Glomerular visceral epithelial cell (primary cell): ENCODE measurements around the gene TSPAN14.
A peak's percentile ranks its signal among the peaks of the same experiment; 100 is the strongest.

Experiments used
- DNase-seq: peaks from one replicate; pipeline ENCODE4 v3.0.0-alpha.2; 2016; ENCODE audit errors: extremely low spot score

Gene TSPAN14

GRCh38 chr10:80454513-80455460 lies 677 bp downstream of the TSPAN14 start:
- peak; percentile 57 for DNase-seq

DNA sequence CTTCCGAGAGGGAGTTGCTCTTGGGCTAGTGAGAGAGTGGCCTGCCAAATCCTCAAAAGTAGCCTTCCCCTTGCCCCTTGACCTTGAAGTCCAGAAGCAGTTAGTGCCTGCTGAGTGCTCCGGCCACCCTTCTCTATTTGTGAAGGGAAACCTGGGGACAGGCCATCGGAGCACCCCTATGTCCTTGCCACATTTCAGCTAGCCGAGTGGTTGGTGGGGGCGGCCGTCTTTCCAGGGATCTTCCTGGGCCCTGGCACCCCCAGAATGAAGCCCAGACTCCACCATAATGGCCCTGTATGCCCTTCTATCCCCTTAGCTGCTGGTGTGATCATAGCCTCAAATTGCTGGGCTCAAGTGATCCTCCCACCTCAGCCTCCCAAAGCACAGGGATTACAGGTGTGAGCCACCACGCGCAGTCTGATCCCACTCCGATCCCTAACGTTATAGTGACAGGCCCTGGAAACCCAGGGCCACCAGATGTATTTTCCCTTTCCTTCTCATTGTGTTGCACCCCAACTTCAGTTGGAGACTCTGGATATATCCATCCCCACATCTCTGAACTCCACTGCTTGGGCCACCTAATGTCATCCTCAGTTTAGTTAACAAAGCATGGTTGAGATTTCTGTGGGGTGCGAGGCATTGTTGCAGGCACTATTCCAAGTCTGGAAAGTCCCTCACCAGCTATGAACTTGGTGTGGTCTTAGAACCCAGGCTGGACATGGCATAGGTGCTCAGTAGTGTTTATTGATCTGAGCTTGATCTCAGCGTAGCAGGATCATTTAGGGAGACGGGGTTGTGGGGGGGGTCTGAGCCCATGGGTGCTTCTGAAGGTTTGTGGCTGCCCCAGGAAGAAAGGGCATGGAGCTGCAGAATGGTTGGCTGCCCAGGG lies 1.6 kb downstream of the TSPAN14 start:
- no peak for DNase-seq

- no peak for DNase-seq
These were observed 3.6 kb downstream of the TSPAN14 start for GRCh38 chr10:80457554-80458262.

DNA sequence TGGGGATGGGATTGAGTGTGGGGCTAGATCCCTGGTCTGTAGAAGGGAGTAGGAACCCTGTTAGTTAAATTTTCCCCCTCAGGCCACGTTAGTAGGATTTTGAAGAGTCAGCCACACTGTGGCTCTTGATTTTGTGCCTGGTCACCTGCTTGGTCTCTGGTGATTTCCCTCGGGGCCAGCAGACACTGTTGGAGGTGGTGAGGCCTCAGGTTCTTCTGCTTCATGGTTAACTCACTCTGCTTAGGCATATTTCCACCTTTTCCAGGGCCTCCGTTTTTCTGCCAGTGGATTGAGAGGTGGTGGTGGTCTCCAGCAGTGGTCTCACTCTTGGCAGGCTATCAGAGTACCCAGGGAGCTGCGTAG lies 4.1 kb downstream of the TSPAN14 start:
- no peak for DNase-seq

- DNase-seq = no peak
These were observed 4.5 kb downstream of the TSPAN14 start for GRCh38 chr10:80458638-80459037.

- peak; percentile 82 for DNase-seq
These were observed 5.1 kb downstream of the TSPAN14 start for GRCh38 chr10:80459047-80459865.

- DNase-seq = peak; percentile 78
These were observed 6.5 kb downstream of the TSPAN14 start for GRCh38 chr10:80460399-80461207.

DNA sequence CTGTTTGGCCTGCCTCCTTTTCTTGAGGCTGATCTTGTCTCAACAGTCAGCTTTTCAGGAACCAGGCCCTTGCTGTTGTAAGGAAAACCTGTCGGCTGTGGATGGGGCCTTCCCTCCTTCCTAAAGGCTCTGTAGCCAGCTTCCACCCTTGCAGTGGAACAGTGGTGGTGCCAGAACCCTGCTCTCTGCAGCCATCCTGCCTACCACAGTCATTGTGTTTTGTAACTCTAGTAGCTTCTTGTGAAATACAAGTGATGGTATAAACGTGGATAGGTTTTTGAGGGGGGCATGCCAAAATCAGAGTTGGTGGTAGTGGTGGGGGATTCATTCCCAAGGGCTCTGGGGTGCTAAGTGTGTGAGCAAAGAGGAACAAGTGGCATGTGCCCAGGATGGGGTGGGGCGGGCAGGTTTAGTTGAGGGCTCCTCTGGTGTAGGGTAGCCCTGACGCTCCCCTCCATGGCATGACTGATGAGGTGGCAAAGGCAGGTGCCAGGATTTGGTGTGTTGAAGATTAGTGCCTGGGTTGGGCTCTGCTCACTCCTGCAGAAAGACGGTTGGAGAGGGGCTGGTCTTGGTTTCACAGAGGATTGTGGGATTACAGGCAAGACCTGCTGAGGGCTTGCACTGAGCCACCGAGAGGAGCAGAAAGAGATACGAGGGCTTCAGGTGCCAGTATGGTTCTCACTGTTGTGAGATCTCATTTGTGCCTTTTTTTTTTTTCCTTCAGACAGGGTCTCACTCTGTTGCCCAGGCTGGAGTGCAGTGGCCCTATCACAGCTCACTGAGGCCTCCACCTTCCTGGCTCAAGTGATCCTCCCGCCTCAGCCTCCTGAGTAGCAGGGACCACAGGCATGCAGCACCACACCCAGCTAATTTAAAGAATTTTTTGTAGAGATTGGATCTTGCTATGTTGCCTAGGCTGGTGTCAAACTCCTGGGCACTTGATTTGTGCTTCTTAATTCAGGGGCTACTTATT lies 7.4 kb downstream of the TSPAN14 start:
- DNase-seq = no peak

- no peak for DNase-seq
These were observed 8.3 kb downstream of the TSPAN14 start for GRCh38 chr10:80462299-80462980.

DNA sequence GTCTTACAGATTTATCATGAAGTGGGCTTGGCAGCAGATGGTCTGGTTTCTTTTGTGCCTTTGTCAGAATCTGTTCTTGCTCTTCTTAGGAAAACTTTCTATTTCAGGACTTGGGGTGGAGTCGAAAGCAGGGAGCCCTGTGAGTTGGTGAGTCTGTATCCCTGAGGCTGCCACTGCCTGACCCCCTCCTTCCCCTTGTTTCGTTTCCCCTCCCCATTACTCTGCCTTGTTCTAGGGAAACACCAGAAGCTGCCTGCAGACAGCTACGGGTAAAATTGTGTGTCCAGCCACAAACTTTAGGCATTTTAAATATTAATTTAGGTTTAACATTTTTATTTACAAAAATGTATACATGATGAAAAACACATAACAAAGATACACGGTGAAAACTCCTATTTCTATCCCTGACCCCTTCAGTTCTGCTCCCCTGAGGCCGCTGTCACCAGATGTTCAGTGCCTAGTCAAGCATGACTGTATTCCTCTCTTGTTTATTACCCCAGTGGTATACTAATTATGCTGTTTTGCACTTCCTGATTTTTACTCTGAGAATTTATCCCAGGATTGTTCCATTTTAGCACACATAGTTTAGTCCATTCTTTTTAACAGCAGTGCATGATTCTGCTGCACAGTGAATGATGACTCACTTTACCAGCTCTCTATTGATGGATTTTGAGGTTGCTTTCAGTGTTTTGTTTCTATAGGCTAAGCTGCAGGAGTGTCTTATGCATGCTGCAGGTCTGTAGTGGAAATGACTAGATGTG lies 9.1 kb downstream of the TSPAN14 start:
- no peak for DNase-seq

DNA sequence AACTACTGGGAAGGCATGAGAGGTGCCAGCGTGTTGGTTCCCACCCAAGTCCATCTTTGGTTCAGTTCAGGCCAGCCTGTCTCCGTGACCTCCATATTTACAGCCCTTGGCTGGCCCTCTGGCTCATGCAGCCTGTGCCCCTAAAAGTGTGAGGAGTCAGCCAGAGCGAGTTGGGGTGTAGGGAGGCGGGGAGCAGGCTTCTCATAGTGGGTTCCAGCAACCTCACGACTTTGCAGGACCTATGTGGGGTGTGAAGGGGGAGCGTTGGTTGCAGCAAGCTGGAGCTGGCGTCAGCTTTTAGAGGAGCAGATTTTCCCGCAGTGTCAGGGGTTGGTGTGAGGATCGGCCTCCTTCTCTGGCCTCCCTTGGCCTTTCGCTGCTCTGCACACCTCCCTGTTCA lies 9.8 kb downstream of the TSPAN14 start:
- DNase-seq = no peak

GRCh38 chr10:80464557-80465450 lies 10.7 kb downstream of the TSPAN14 start:
- peak; percentile 73 for DNase-seq

- DNase-seq = no peak
These were observed 11.3 kb downstream of the TSPAN14 start for GRCh38 chr10:80465451-80465835.

- DNase-seq = no peak
These were observed 11.9 kb downstream of the TSPAN14 start for GRCh38 chr10:80465839-80466590.

DNA sequence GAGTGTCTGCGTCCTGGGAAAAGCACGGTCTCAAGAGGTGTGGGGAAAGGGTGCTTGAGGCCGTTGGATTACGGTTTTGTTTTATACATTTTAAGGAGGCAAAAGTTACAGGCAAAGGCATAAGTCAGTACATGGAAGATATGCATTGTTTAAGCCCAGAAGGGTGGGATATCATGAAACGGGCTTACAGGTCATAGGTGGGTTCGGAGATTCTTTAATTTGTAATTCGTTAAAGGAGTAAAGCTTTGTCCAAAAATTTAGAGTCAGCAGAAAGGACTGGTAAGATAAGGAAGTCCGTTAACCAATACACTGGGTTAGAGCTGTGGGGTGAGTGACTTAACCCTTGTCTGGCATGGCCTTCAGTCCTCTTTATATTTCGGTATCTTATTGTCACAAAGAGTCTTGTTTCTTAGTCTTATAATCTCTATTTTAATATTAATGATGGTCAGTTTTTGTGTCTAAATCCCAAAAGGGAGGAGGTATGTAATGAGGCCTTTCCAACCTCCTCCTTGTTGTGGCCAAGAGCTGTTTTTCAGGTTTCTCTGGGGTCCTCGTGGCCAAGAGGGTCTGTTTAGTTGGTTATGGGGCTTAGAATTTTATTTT lies 12.7 kb downstream of the TSPAN14 start:
- no peak for DNase-seq

DNA sequence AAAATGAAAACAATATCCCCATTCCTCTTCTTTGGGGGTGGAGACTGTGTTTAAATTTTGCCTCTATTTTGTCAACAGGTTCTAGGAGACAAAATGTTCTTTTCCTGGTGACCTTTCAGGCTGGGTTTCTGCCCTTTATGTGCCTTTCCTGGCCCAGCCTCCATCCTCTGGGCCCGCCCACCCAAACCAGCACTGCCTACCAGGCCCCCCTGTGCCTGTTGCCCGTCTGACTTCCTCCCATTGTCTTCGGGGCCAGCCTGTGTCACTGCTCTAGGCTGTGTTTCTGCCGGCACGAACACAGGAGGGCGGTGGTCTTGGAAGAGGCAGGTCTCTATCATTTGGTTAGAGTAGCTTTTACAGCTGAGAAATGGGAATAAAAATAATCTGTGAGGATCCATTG lies 13.9 kb downstream of the TSPAN14 start:
- DNase-seq = no peak
